HG03457 (cell line): ENCODE results near the gene COL5A1.

ENCODE experiments used
- ATAC-seq: cut with Tn5 transposase; IDR thresholded peaks from one replicate; pipeline ENCODE4 v1.9.1; 2021; ENCODE audit warnings: moderate number of reproducible peaks; ENCODE audit not compliant: unreplicated experiment

COL5A1 gene

GRCh38 chr9:134868751-134869553 is 227.3 kb downstream of the COL5A1 start:
- ATAC-seq: no peak

GRCh38 chr9:134869554-134870300 is 228.1 kb downstream of the COL5A1 start:
- ATAC-seq: no peak

DNA sequence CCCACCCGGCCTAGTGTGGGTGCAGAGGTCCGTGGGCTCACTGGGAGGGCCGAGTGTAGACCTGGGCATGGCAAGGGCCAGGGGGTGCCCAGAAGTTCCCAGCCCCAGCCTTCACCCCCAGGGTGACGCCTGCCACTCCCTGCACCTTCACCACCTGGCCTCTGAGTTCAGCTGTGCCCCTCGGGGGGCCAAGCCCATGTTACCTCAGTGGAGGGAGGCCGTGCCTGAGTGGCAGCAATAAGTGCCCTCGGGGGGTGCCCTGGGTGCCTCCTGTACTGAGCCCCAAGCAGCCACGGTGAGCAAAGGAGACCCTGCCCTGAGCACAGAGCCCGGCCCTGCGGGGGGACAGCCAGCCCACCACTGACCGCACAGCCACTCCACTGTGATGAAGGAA is 228.7 kb downstream of the COL5A1 start:
- ATAC-seq: no peak

- ATAC-seq: no peak
Observed at GRCh38 chr9:134870746-134871662, 229.4 kb downstream of the COL5A1 start.

GRCh38 chr9:134871697-134872340 is 230.2 kb downstream of the COL5A1 start:
- no peak for ATAC-seq

DNA sequence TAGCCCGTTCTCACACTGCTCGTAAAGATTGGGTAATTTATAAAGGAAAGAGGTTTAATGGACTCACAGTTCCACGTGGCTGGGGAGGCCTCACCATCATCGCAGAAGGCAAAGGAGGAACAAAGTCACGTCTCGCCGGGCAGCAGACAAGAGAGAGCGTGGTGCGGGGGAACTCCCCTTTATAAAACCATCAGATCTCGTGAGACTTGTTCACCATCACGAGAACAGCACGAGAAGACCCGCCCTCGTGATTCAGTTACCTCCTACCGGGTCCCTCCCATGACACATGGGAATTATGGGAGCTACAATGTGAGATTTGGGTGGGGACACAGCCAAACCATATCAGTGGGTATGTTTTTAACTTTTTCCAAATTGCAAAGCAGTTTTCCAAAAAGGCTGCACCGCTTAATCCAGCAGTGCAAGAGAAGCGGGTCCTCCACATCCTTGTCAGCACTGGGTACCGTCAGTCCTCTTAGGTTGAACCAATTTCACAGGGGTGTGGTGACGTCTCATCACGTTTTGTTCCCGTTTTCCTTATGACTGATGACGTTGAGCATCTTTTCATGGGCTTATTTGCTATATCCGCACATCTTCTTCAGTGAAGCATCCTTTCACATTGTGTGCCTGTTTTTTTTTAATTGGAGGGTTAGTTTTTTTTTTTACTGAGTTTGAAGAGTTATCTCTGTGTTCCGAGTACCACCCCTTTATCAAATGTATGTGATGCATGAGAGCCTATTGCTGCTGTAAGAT is 231.1 kb downstream of the COL5A1 start:
- ATAC-seq: no peak

GRCh38 chr9:134875371-134875770 is 233.8 kb downstream of the COL5A1 start:
- ATAC-seq: no peak

GRCh38 chr9:134877541-134877940 is 235.9 kb downstream of the COL5A1 start:
- no peak for ATAC-seq

- ATAC-seq: no peak
Observed at GRCh38 chr9:134879664-134880483, 238.3 kb downstream of the COL5A1 start.

DNA sequence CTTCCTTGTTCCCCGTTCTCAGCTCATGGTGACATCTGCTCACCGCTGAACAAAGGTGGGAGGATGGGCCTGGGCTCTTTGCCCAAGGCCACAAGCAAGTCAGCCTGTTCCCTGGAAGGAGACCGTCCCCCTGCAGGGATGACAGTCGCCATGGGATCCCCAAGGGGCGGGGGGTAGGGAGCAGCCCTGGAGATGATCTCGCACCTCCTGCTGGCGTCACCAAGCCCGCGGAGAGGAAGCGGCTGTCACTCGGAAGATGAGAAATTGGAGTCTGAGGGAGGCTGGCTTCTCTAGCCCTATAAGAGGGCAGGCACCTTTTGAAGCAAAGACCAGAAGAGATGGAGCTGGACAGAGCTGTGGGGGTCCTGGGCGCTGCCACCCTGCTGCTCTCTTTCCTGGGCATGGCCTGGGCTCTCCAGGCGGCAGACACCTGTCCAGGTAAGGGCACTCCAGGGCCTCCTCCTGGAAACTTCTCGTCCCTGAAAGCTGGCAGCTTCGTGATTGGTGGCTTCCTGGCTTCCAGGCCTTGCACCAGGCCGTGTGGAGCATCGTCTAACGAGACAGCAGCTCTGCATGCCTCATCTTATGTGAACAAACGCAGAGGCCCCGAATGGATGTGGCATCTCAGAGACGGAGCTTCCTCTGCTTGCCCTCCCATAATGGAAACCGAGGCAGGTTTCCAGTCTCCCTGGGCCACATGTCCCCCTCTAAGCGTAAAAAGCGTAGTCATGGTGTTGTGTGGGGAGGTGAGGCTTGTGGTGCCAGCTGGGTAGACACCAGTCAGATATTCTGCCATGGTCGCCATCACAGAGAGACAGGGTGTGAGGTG is 239.1 kb downstream of the COL5A1 start, which contains the start of gene FCN2:
TSS of gene FCN2 (plus strand) at position 327 of the 829 bp plus-strand sequence. CDS start at position 339, 12 bp downstream.
- no peak for ATAC-seq

DNA sequence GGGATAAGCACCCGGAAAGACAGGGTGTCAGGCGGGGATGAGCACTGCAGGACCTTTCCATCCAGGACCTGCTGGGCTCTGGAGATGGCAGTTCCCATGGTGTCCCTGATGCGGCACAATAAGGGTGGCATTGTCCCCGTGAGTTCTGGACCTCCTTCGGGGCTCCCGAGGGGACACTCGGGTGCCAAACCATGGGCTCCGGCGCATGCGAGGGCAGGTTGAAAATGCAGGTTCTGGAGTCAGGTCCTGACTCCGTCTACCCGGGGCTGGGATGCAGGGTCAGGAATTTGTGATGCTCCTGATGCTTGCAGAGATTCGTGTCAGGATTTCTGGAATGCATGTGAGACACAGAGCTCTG is 239.7 kb downstream of the COL5A1 start:
- ATAC-seq: no peak

DNA sequence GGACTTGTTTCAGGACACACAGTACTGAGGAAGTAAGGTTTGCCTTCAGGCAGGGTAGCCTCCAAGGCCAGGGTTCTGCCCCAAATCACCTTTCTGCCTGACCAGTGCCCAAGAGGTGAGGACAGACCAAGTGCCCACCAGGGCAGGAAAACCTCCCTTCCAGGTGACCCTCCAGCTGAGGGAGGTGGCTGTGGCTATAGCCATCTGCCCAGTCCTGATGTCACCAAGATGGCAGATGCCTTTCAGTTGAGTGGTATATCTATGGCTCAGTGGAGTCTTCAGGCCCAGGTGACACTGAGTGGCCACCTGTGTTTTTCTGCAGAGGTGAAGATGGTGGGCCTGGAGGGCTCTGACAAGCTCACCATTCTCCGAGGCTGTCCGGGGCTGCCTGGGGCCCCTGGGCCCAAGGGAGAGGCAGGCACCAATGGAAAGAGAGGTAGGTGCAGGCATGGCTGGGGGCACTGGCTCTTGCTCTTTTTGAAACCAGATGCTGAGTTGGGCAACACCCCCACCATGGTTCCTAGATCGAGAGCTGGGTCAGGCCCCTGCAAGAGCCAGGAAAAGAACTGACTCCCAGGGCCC is 240.7 kb downstream of the COL5A1 start:
- no peak for ATAC-seq

DNA sequence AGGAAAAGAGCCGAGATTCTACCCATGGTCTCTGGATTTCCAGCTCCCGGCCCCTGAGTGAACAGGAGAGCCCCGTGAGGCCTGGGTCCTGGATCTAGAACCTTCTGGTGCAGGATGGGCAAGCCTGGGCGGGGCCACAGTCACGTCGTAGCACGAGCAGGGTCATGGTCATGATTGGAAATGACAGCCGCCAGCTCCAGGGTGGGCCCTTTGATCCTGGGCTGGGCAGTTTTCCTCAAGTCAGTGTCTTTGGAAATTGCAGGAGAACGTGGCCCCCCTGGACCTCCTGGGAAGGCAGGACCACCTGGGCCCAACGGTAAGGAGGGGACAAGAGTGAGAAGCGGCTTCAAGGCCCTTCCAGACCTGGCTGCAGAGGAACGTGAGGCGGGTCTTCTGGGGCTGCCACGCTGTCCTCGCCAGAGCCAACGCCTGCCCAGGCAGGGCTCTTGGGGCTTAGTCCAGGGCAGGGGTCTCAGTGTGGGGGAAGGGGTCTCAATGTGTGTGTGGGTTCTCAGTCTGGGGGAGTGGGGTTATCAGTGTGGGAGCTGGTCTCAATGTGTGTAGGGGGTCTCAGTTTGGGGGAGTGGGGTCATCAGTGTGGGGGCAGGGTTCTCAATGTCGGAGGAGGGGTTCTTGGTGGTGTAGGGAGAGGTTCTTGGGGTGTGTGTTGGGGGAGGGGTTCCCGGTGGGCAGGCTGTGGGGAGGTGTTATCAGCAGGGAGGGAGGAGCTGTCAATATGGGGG is 241.6 kb downstream of the COL5A1 start:
- ATAC-seq: no peak

- no peak for ATAC-seq
Observed at GRCh38 chr9:134884492-134884891, 242.9 kb downstream of the COL5A1 start.

DNA sequence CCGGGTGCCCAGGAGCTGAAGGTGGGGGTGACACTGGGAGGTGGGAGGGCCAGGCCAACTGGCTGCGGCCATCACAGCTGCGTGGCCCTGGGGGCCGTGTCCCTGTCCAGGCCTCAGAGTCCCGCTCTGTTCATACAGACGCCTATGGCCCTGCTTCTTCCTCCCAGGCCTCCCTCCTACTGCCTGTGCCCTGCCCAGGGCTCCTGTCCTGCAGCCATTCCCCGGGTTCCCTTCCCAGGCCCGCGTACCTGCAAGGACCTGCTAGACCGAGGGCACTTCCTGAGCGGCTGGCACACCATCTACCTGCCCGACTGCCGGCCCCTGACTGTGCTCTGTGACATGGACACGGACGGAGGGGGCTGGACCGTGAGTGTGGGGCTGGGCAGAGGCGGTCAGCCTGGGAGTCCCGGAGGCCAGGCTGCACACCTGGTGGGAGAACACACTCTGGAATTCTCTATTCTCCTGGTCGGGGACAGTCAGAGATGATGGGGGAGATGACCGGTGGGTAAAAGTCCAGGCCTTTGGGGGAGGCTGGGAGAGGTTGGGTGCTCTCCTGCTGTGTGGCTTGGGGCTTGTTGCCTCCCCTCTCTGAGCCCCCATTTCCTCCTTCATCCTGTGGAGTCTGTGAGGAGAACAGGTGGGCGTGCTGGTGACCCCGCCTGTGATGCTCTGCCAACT is 243.5 kb downstream of the COL5A1 start:
- no peak for ATAC-seq

- ATAC-seq: no peak
Observed at GRCh38 chr9:134885679-134886412, 244.2 kb downstream of the COL5A1 start.
